IMR-90 (cell line): ENCODE results near the gene BST1. TPM values are rescaled to one million over a fixed set of nuclear protein-coding genes. Genes with fewer than 3 reads are reported as not detected.

Source experiments
- ATAC-seq: fragments of 200-7000 bp; cut with Tn5 transposase; 2 replicates; pipeline ENCODE4 v1.9.1; 2020; ENCODE audit warnings: low read depth, mild to moderate bottlenecking, moderate library complexity
- BruUV-seq: library from RNA; stranded (reverse); fragments of 400-500 nt; replicated peaks from 2 replicates; lab custom pipeline; 2021; lab: Mats Ljungman, UMichigan
- CTCF ChIA-PET: fragments of 300-600 bp; formaldehyde crosslinking; extraction: SDS; loops from one replicate; lab custom pipeline; 2021; ENCODE audit warnings: antibody characterized with exemption; lab: Yijun Ruan, JAX
- POLR2A ChIA-PET: fragments of 300-600 bp; sonication (Branson Sonifier 250); formaldehyde crosslinking; loops from one replicate; lab custom pipeline; 2022; ENCODE audit warnings: antibody characterized with exemption; ENCODE audit not compliant: unreplicated experiment; lab: Charles Lee
- DNase-seq: peaks from one replicate; pipeline ENCODE4 v3.0.0; 2013
- H2AFZ ChIP-seq: replicated peaks from 2 replicates; pipeline ENCODE3; 2013; ENCODE audit warnings: low read length, mild to moderate bottlenecking; ENCODE audit not compliant: poor library complexity
- H2AK5ac ChIP-seq: 2 replicates; pipeline ENCODE4 v1.6.1; 2013; ENCODE audit warnings: low read depth, low read length, inconsistent platforms
- H2AK9ac ChIP-seq: replicated peaks from 2 replicates; pipeline ENCODE3; 2013; ENCODE audit warnings: mild to moderate bottlenecking, low read depth, low read length, moderate library complexity; ENCODE audit not compliant: poor library complexity
- H2BK120ac ChIP-seq: 2 replicates; pipeline ENCODE4 v1.6.1; 2013; ENCODE audit warnings: low read depth, low read length, inconsistent platforms
- H2BK15ac ChIP-seq: 3 replicates; pipeline ENCODE4 v1.6.1; 2013; ENCODE audit warnings: low read depth, low read length, inconsistent platforms
- H2BK20ac ChIP-seq: 2 replicates; pipeline ENCODE4 v1.6.1; 2013; ENCODE audit warnings: low read depth, mild to moderate bottlenecking, inconsistent platforms, low read length, moderate library complexity
- H2BK5ac ChIP-seq: 2 replicates; pipeline ENCODE4 v1.6.1; 2013; ENCODE audit warnings: mild to moderate bottlenecking, low read depth, low read length, inconsistent platforms; ENCODE audit not compliant: poor library complexity, severe bottlenecking
- H3K14ac ChIP-seq: replicated peaks from 2 replicates; pipeline ENCODE4 v1.6.1; 2013; ENCODE audit warnings: low read depth, low read length, inconsistent platforms
- H3K18ac ChIP-seq: 2 replicates; pipeline ENCODE4 v1.6.1; 2013; ENCODE audit warnings: low read depth, low read length, control low read depth
- H3K23ac ChIP-seq: 2 replicates; pipeline ENCODE4 v1.6.1; 2013; ENCODE audit warnings: low read depth, low read length, inconsistent platforms
- H3K27ac ChIP-seq: 2 replicates; pipeline ENCODE4 v1.5.1; 2013; ENCODE audit warnings: mild to moderate bottlenecking, control low read depth, low read length; ENCODE audit not compliant: insufficient read depth
- H3K27me3 ChIP-seq: 2 replicates; pipeline ENCODE4 v1.6.1; 2013; ENCODE audit warnings: low read length; ENCODE audit not compliant: control insufficient read depth, insufficient read depth
- H3K36me3 ChIP-seq: 2 replicates; pipeline ENCODE4 v1.6.1; 2013; ENCODE audit warnings: low read length, mixed read lengths; ENCODE audit not compliant: control insufficient read depth, insufficient read depth
- H3K4ac ChIP-seq: 2 replicates; pipeline ENCODE4 v1.6.1; 2013; ENCODE audit warnings: low read depth, low read length, inconsistent platforms
- H3K4me1 ChIP-seq: 2 replicates; pipeline ENCODE4 v1.6.1; 2013; ENCODE audit warnings: low read length, mixed read lengths; ENCODE audit not compliant: control insufficient read depth, insufficient read depth
- H3K4me2 ChIP-seq: 2 replicates; pipeline ENCODE4 v1.6.1; 2013; ENCODE audit warnings: low read depth, mild to moderate bottlenecking, control low read depth, low read length, moderate library complexity
- H3K4me3 ChIP-seq: 2 replicates; pipeline ENCODE4 v1.5.1; 2013; ENCODE audit warnings: low read depth, mild to moderate bottlenecking, control low read depth, low read length, moderate library complexity; ENCODE audit not compliant: insufficient read depth
- H3K56ac ChIP-seq: 2 replicates; pipeline ENCODE4 v1.6.1; 2013; ENCODE audit warnings: low read length, inconsistent platforms; ENCODE audit not compliant: insufficient read depth; ENCODE audit errors: extremely low read depth
- H3K79me1 ChIP-seq, 2 experiments: 2 replicates each; pipeline ENCODE4 v1.6.1; 2013; ENCODE audit warnings: low read length in 2 of 2, inconsistent platforms in 1 of 2, low read depth in 1 of 2
- H3K9ac ChIP-seq: 2 replicates; pipeline ENCODE4 v1.6.1; 2013; ENCODE audit warnings: low read depth, low read length, control low read depth
- H3K9me1 ChIP-seq: 2 replicates; pipeline ENCODE4 v1.6.1; 2013; ENCODE audit warnings: low read length, inconsistent platforms; ENCODE audit not compliant: insufficient read depth
- H3K9me3 ChIP-seq: 2 replicates; pipeline ENCODE4 v1.6.1; 2013; ENCODE audit warnings: low read length; ENCODE audit not compliant: control insufficient read depth, insufficient read depth
- H4K20me1 ChIP-seq: 2 replicates; pipeline ENCODE4 v1.6.1; 2013; ENCODE audit warnings: low read length, inconsistent platforms; ENCODE audit not compliant: insufficient read depth
- H4K5ac ChIP-seq: 2 replicates; pipeline ENCODE4 v1.6.1; 2013; ENCODE audit warnings: mild to moderate bottlenecking, low read depth, low read length, control low read depth
- H4K8ac ChIP-seq, 2 experiments: 2 replicates each; pipeline ENCODE4 v1.6.1; 2013; ENCODE audit warnings: low read depth in 2 of 2, low read length in 2 of 2, control low read depth in 1 of 2, inconsistent platforms in 1 of 2
- H4K91ac ChIP-seq: 2 replicates; pipeline ENCODE4 v1.6.1; 2013; ENCODE audit warnings: low read depth, low read length, inconsistent platforms; ENCODE audit not compliant: insufficient read depth
- CEBPB ChIP-seq: IDR thresholded peaks from 2 replicates; pipeline ENCODE4 v1.6.1; 2012; ENCODE audit warnings: low read depth, low read length, improper control_type of control experiment
- RCOR1 ChIP-seq: IDR thresholded peaks from 2 replicates; pipeline ENCODE4 v1.6.1; 2012; ENCODE audit warnings: mild to moderate bottlenecking, low read length, improper control_type of control experiment; ENCODE audit not compliant: insufficient replicate concordance
- WGBS, 2 experiments: methylation state at CpG; one replicate each; pipeline versions ENCODE4 v1.1.5 to v1.1.7; 2013; ENCODE audit warnings: missing lambda C conversion rate in 2 of 2; ENCODE audit not compliant: insufficient read length in 1 of 2; ENCODE audit errors: extremely low coverage in 2 of 2; 5-methylcytosine and 5-hydroxymethylcytosine counted together
- dilution Hi-C: fragments of 300-500 bp; cut with HindIII; formaldehyde crosslinking; loops from one replicate; pipeline ENCODE4 v1.14.3; 2018; ENCODE audit warnings: low sequenced_read_pairs; ENCODE audit not compliant: unreplicated experiment
- in situ Hi-C: fragments of 300-500 bp; cut with MboI; formaldehyde crosslinking; loops from 3 replicates; pipeline ENCODE4 v1.14.3; 2019; ENCODE audit warnings: low sequenced_read_pairs, inconsistent platforms, mixed read lengths
- intact Hi-C: fragments of 100-400 bp; cut with micrococcal nuclease; formaldehyde crosslinking; loops from 2 replicates; pipeline ENCODE4 v1.10.0; 2022
- polyA plus RNA-seq, 3 experiments: library from polyadenylated mRNA; depleted of rRNA; stranded (reverse); fragments of >200 nt; gene quantifications; 2 replicates each; pipeline ENCODE4 v1.2.3, GENCODE V29; 2012; ENCODE audit warnings: low replicate concordance in 1 of 3
- total RNA-seq: library from RNA; depleted of rRNA; stranded (reverse); fragments of >200 nt; gene quantifications from 2 replicates; pipeline ENCODE4 v1.2.3, GENCODE V29; 2012

The BST1 gene
- total and polyA plus RNA-seq, 2 of the 4 experiments (the other 2 are of a cell fraction) = 6.6 to 11.1 TPM

GRCh38 chr4:15676039-15676438 is 26.8 kb upstream of the BST1 start:
- H3K4ac ChIP-seq = no peak overlapping the region
- no peak overlapping the region for H3K18ac ChIP-seq
- no peak overlapping the region for H2AK9ac ChIP-seq
- no peak overlapping the region for H3K14ac ChIP-seq
- no peak overlapping the region for H4K91ac ChIP-seq
- H3K36me3 ChIP-seq = 0 out of 2 replicates have a peak, but pooled peaks cover 2% of the 10 kb centered on the region
- ATAC-seq (no peak), DNase-seq (no peak)
- TF ChIP-seq CEBPB (peak; percentile 69), RCOR1 (no peak)
- no peak overlapping the region for H2AFZ ChIP-seq
- no peak overlapping the region for H3K27ac ChIP-seq
- no peak overlapping the region; a peak in 1 of 4 replicates for H4K8ac ChIP-seq
- no peaks in the 10 kb centered on the region for H3K27me3 ChIP-seq
- no peak overlapping the region for H2BK20ac ChIP-seq
- ChIA-PET CTCF (interaction anchor here (0.6 kb wide), 1 partner anchor 215 kb away, joined by 4 read pairs; no protein-coding TSS in a partner anchor), POLR2A (interaction anchor here (0.6 kb wide), 3 partner anchors 15 to 457 kb away, joined by 3 to 12 read pairs (median 4); no protein-coding TSS in a partner anchor)
- in situ Hi-C loops = loop anchor here (25.0 kb wide), 1 partner anchor 664 kb away; the partner anchor contains the start of gene CPEB2
- H3K4me3 ChIP-seq = no peak overlapping the region
- BruUV-seq = no TSS peak
- H2BK5ac ChIP-seq = peak overlapping the region; percentile 30
- no peak overlapping the region for H3K9ac ChIP-seq
- no peak overlapping the region for H2BK120ac ChIP-seq
- H3K56ac ChIP-seq = no peak overlapping the region
- H2AK5ac ChIP-seq = no peak overlapping the region
- H4K20me1 ChIP-seq = no peaks in the 10 kb centered on the region
- H3K9me3 ChIP-seq = no peaks in the 10 kb centered on the region
- H3K4me2 ChIP-seq = no peak overlapping the region
- H3K9me1 ChIP-seq = peaks cover 7% of the 10 kb centered on the region
- H3K23ac ChIP-seq = no peak overlapping the region
- dilution Hi-C loops = no loop called here
- H2BK15ac ChIP-seq = no peak overlapping the region
- H3K79me1 ChIP-seq = peaks cover 9 to 31% of the 10 kb centered on the region in 2 experiments
- H4K5ac ChIP-seq = no peak overlapping the region
- no CpG with 5 or more reads among the region's 1 CpG for WGBS, 2 experiments
- intact Hi-C loops = no loop called here
- peaks cover 6% of the 10 kb centered on the region for H3K4me1 ChIP-seq
